ENCODE results near the gene GSK3B.

The GSK3B gene

DNA sequence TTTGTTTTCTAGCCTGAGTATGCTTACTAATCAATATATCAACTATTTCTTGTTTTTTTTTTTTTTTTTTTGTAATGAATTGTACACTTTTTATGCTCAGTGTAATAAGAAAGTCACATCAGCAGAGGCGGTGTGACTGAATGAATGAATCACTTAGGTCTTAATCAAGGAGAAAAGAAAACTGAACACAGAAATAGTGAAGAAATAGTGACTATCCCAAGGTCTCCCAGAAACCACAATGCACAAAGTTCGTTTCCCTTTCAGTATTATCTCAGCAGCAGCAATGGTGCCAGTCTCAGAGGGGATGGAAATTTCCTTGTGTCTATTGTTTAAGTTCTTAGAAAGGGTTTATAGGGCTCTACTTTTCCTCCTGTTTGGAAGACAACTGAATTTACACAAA lies 231.6 kb downstream of the GSK3B start:
- H3K9me3 ChIP-seq (ENCODE audit: control insufficient read depth, low read length): peaks cover 6% of the 10 kb centered on the region
- no peak for DNase-seq (ENCODE audit: low read depth)
- peaks cover 36% of the 10 kb centered on the region for H3K36me3 ChIP-seq (ENCODE audit: control insufficient read depth, insufficient read depth, low read length, severe bottlenecking)

DNA sequence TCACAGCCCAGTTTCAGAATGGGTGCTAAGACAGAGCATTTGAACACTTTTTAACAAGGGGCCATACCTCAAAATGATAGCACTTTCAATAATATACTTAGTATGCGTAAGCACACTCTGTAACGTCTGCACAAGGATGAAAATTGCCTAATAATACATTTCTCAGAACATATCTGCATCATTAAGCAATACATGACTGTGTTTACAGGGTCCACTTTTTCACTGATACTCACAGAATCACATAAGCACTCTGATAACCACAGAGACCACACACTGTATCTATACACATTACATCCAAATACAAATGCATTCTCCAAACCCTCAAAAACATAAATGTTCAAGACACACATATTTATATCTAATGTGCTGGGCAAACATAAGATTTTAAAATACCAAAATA lies 232.6 kb downstream of the GSK3B start:
- DNase-seq (ENCODE audit: low read depth): no peak
- Histone ChIP-seq H3K4me1 (ENCODE audit: control insufficient read depth, insufficient read depth, low read length) (peaks cover 7% of the 10 kb centered on the region), H3K9ac (ENCODE audit: low read length) (no peak overlapping the region), H3K4me3 (ENCODE audit: low read length) (no peak overlapping the region), H3K9me3 (ENCODE audit: control insufficient read depth, low read length) (peaks cover 6% of the 10 kb centered on the region), H3K27me3 (replicated peaks; ENCODE audit: control insufficient read depth, insufficient read depth, low read length) (no peaks in the 10 kb centered on the region), H3K36me3 (ENCODE audit: control insufficient read depth, insufficient read depth, low read length, severe bottlenecking) (peaks cover 46% of the 10 kb centered on the region)

More for the DNA sequence above, 231.6 kb downstream of the GSK3B start:
- Histone ChIP-seq H3K9ac (ENCODE audit: low read length) (no peak overlapping the region), H3K27me3 (replicated peaks; ENCODE audit: control insufficient read depth, insufficient read depth, low read length) (no peaks in the 10 kb centered on the region), H3K4me3 (ENCODE audit: low read length) (no peak overlapping the region), H3K4me1 (ENCODE audit: control insufficient read depth, insufficient read depth, low read length) (peaks cover 8% of the 10 kb centered on the region)

DNA sequence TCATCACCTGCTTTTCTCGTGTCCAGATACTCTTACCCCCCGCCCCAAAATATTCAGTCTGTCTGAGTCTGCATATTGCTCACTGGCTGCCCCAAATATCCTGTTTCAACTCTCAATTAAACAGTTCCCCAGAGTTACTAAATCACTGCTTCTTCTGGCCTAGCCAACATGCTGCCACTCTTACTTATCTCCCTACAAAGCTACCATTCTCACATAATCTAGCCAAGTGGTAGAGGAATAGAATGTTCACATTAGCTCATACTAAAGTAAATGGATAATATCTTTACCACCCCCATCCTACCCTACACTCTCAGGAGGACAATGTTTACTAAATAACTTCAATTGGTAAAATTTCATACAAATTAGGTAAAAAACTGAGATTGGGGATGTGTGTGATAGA lies 234.5 kb downstream of the GSK3B start:
- Histone ChIP-seq H3K9ac (ENCODE audit: low read length) (no peak overlapping the region), H3K4me1 (ENCODE audit: control insufficient read depth, insufficient read depth, low read length) (no peaks in the 10 kb centered on the region), H3K4me3 (ENCODE audit: low read length) (no peak overlapping the region), H3K9me3 (ENCODE audit: control insufficient read depth, low read length) (peaks cover 6% of the 10 kb centered on the region), H3K36me3 (ENCODE audit: control insufficient read depth, insufficient read depth, low read length, severe bottlenecking) (peaks cover 47% of the 10 kb centered on the region), H3K27me3 (replicated peaks; ENCODE audit: control insufficient read depth, insufficient read depth, low read length) (no peaks in the 10 kb centered on the region)
- no peak for DNase-seq (ENCODE audit: low read depth)

DNA sequence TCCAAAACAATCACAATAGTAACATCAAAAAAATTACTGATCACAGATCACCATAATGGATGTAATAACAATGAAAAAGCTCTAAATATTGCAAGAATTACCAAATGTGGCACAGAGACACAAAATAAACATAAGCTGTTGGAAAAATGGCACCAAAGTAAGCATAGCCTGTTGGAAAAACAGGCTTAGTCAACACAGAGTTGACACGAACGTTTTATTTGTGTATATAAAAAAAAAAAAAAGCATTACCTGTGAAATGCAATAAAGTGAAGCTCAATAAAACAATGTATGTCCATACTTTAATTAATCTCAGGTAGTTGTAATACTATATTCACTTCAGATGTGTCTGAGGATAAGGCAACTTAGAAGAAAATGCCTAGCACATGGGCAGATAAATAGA lies 235.3 kb downstream of the GSK3B start:
- Histone ChIP-seq H3K4me3 (ENCODE audit: low read length) (no peak overlapping the region), H3K9ac (ENCODE audit: low read length) (no peak overlapping the region), H3K36me3 (ENCODE audit: control insufficient read depth, insufficient read depth, low read length, severe bottlenecking) (peaks cover 47% of the 10 kb centered on the region), H3K27me3 (replicated peaks; ENCODE audit: control insufficient read depth, insufficient read depth, low read length) (no peaks in the 10 kb centered on the region), H3K9me3 (ENCODE audit: control insufficient read depth, low read length) (peaks cover 6% of the 10 kb centered on the region), H3K4me1 (ENCODE audit: control insufficient read depth, insufficient read depth, low read length) (no peaks in the 10 kb centered on the region)
- no peak for DNase-seq (ENCODE audit: low read depth)

DNA sequence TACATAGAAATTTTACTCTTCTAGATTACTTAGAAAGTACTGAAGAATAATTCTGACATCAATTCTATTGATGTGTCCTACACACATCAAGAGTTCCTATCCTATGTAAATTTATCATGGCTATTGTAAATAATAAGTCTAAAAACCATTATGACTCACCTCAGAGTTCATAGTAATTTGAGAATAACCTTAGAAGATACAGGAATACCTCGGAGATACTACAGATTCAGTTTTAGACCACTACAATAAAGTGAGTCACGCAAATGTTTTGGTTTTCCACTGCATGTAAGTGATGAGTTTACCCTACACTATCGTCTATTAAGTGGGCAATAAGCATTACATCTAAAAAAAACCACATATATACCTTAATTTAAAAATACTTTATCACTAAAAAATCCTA lies 237.6 kb downstream of the GSK3B start:
- no peaks in the 10 kb centered on the region for H3K4me1 ChIP-seq (ENCODE audit: control insufficient read depth, insufficient read depth, low read length)
- no peaks in the 10 kb centered on the region for H3K27me3 ChIP-seq (replicated peaks; ENCODE audit: control insufficient read depth, insufficient read depth, low read length)
- no peak overlapping the region for H3K4me3 ChIP-seq (ENCODE audit: low read length)
- peaks cover 6% of the 10 kb centered on the region for H3K9me3 ChIP-seq (ENCODE audit: control insufficient read depth, low read length)
- no peak overlapping the region for H3K9ac ChIP-seq (ENCODE audit: low read length)
- H3K36me3 ChIP-seq (ENCODE audit: control insufficient read depth, insufficient read depth, low read length, severe bottlenecking): peaks cover 30% of the 10 kb centered on the region
- no peak for DNase-seq (ENCODE audit: low read depth)

DNA sequence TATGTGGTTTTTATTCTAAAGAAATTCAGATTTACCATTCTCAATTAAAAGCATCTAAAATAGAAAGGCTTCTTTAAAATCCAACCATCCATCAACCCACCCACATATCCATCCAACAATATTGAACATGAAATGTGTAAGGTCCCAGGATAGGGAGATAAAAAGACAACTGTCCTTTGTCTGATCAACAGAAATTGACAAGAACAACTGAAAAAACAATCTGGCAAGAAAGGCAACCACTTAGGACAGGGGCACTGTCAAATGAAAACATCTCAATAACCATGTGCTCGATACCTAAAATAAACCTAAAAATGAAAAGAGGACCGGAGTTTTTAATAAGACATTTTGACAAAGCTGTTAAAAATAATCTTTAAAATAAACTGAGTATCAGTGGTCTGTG lies 245.1 kb downstream of the GSK3B start:
- no peak for DNase-seq (ENCODE audit: low read depth)

DNA sequence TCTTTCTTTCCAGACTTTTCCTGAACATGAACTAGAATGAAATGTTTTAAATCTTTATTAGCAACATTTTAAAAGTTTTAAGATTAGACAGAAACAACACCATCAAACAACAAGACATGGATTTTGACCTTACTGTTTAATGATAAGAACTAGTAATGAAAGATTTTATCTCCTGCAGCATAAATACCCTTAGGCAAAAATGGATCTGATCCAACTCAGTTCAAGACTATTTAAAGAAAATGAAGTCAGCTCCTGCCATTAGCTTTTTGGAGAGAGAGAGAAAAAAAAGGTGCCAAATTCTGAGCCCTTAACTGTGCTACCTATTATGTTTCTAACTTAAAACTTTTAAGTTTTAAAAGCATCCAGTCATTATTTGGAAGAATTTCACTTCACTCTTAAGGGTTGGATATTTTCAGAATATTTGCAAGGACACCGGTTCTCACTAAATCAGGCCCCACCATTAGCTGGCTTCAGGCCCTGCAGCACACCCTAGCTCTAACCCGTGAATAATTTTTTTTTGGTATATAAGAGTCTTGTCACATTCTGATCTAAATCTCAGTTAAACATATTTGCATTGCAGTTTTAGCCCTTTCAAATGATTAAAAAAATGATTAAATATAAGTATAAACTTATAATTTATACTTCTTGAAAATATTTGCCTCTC lies 252.3 kb downstream of the GSK3B start:
- H3K4me1 ChIP-seq (ENCODE audit: control insufficient read depth, insufficient read depth, low read length): peaks cover 2% of the 10 kb centered on the region
- no peak overlapping the region for H3K4me3 ChIP-seq (ENCODE audit: low read length)
- DNase-seq (ENCODE audit: low read depth): peak; percentile 11
- no peak overlapping the region for H3K9ac ChIP-seq (ENCODE audit: low read length)
- no peaks in the 10 kb centered on the region for H3K9me3 ChIP-seq (ENCODE audit: control insufficient read depth, low read length)
- H3K36me3 ChIP-seq (ENCODE audit: control insufficient read depth, insufficient read depth, low read length, severe bottlenecking): peaks cover 24% of the 10 kb centered on the region
- H3K27me3 ChIP-seq (replicated peaks; ENCODE audit: control insufficient read depth, insufficient read depth, low read length): no peaks in the 10 kb centered on the region

More for the DNA sequence above, 245.1 kb downstream of the GSK3B start:
- no peak overlapping the region for H3K9ac ChIP-seq (ENCODE audit: low read length)
- H3K4me3 ChIP-seq (ENCODE audit: low read length): no peak overlapping the region
- H3K4me1 ChIP-seq (ENCODE audit: control insufficient read depth, insufficient read depth, low read length): no peaks in the 10 kb centered on the region
- H3K9me3 ChIP-seq (ENCODE audit: control insufficient read depth, low read length): no peaks in the 10 kb centered on the region
- H3K27me3 ChIP-seq (replicated peaks; ENCODE audit: control insufficient read depth, insufficient read depth, low read length): no peaks in the 10 kb centered on the region
- peaks cover 13% of the 10 kb centered on the region for H3K36me3 ChIP-seq (ENCODE audit: control insufficient read depth, insufficient read depth, low read length, severe bottlenecking)

DNA sequence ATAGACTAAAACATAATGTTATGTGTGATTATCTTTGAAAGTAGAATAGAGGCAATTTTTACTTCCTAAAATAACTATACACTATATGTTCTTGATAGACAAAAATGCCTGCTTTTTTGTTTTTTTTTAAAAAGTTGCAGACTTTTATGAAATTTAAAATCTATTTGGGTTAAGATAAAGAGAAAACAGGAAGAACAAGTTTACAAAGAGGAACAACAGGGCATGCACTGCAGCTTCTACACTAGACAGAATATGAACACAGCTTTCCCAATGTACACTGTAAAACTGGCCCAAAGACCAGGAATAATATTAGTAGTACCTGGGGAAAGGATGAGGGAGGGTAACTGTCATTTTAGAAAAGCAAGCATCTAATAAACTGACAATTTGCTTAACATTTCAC lies 258.7 kb downstream of the GSK3B start:
- Histone ChIP-seq H3K4me3 (ENCODE audit: low read length) (no peak overlapping the region), H3K27me3 (replicated peaks; ENCODE audit: control insufficient read depth, insufficient read depth, low read length) (no peaks in the 10 kb centered on the region), H3K9ac (ENCODE audit: low read length) (no peak overlapping the region)

DNA sequence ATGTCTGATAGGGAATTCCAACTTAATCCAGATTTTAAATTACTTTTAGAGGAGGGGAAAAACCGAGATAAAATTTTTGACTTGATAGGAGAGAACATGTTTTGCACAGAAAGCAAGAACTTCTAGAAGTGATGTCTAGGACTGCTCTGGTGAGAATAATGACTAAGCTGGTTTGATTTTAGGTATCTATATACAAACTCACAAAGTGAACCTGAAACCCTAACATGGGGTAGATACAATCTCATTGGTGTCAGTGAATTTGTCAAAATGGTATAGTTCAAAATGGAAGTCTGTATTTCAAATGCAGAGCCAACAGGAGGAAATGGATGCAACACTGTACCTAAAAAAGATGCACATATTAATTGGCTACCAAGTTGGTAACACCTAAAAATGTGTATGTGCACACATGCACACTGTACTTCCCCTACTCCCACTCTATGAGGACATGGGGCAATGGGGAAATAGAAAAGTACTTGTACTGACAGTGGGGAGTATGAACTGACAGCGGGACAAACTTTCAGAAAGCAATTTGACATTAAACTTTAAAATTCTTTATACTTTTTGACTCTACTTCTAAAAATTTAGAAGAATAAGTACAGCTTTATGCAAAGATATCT lies 259.4 kb downstream of the GSK3B start:
- Histone ChIP-seq H3K9me3 (ENCODE audit: control insufficient read depth, low read length) (no peaks in the 10 kb centered on the region), H3K36me3 (ENCODE audit: control insufficient read depth, insufficient read depth, low read length, severe bottlenecking) (peaks cover 15% of the 10 kb centered on the region), H3K4me3 (ENCODE audit: low read length) (no peak overlapping the region), H3K27me3 (replicated peaks; ENCODE audit: control insufficient read depth, insufficient read depth, low read length) (no peaks in the 10 kb centered on the region), H3K9ac (ENCODE audit: low read length) (no peak overlapping the region), H3K4me1 (ENCODE audit: control insufficient read depth, insufficient read depth, low read length) (no peaks in the 10 kb centered on the region)
- DNase-seq (ENCODE audit: low read depth): no peak

More for the DNA sequence above, 258.7 kb downstream of the GSK3B start:
- Histone ChIP-seq H3K36me3 (ENCODE audit: control insufficient read depth, insufficient read depth, low read length, severe bottlenecking) (peaks cover 17% of the 10 kb centered on the region), H3K4me1 (ENCODE audit: control insufficient read depth, insufficient read depth, low read length) (no peaks in the 10 kb centered on the region), H3K9me3 (ENCODE audit: control insufficient read depth, low read length) (no peaks in the 10 kb centered on the region)
- DNase-seq (ENCODE audit: low read depth): no peak

DNA sequence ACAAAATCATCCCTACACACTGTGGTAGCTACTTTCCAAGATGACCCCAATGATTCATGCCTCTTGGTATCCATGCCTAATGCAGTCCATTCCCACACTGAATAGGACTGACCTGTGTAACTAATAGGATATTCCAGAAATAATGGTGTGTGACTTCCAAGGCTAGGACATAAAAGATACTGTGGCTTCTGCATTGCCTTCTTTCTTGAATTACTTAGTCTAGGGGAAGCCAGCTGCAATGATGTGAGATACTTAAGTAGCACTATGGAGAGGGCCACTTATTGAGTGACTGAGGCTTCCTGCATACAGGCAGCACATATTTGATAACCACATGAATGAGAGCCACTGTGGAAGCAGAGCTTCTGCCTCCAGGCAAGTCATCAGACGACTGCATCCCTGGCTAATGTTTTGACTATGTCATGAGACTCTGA lies 262.3 kb downstream of the GSK3B start:
- no peak overlapping the region for H3K4me3 ChIP-seq (ENCODE audit: low read length)
- no peak overlapping the region for H3K9ac ChIP-seq (ENCODE audit: low read length)
- no peaks in the 10 kb centered on the region for H3K4me1 ChIP-seq (ENCODE audit: control insufficient read depth, insufficient read depth, low read length)
- H3K36me3 ChIP-seq (ENCODE audit: control insufficient read depth, insufficient read depth, low read length, severe bottlenecking): peaks cover 7% of the 10 kb centered on the region
- H3K27me3 ChIP-seq (replicated peaks; ENCODE audit: control insufficient read depth, insufficient read depth, low read length): no peaks in the 10 kb centered on the region
- DNase-seq (ENCODE audit: low read depth): peak; percentile 49
- H3K9me3 ChIP-seq (ENCODE audit: control insufficient read depth, low read length): no peaks in the 10 kb centered on the region

DNA sequence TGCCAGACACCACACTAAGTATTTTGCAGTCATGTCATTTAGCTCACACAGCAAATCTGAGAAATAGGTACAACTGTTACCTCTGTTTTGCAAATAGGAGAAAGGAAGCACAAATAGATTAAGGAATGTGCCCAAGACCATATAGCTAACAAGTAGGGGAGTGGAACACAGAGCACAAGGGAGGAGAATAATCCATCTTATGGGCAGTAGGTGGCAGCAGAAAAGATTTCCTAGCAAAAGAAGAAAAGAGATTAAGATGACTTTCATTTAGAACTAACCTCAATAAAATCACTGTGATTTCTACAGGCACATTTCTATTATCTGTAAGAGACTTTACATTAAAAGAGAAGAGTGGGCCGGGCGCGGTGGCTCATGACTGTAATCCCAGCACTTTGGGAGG lies 263.2 kb downstream of the GSK3B start:
- Histone ChIP-seq H3K9me3 (ENCODE audit: control insufficient read depth, low read length) (no peaks in the 10 kb centered on the region), H3K36me3 (ENCODE audit: control insufficient read depth, insufficient read depth, low read length, severe bottlenecking) (peaks cover 7% of the 10 kb centered on the region), H3K27me3 (replicated peaks; ENCODE audit: control insufficient read depth, insufficient read depth, low read length) (no peaks in the 10 kb centered on the region), H3K9ac (ENCODE audit: low read length) (no peak overlapping the region), H3K4me3 (ENCODE audit: low read length) (no peak overlapping the region), H3K4me1 (ENCODE audit: control insufficient read depth, insufficient read depth, low read length) (no peaks in the 10 kb centered on the region)
- no peak for DNase-seq (ENCODE audit: low read depth)

All from adipocyte (in vitro differentiated cells).